SH-SY5Y (cell line): ENCODE data around the gene UBE2E1.

Experiments
- GATA2 ChIP-seq: IDR thresholded peaks from 2 replicates; pipeline ENCODE4 v1.6.1; 2011; ENCODE audit warnings: mild to moderate bottlenecking, low read depth, low read length
- GATA3 ChIP-seq: IDR thresholded peaks from 2 replicates; pipeline ENCODE4 v1.6.1; 2011; ENCODE audit warnings: low read depth, mild to moderate bottlenecking, low read length, moderate library complexity

DNA sequence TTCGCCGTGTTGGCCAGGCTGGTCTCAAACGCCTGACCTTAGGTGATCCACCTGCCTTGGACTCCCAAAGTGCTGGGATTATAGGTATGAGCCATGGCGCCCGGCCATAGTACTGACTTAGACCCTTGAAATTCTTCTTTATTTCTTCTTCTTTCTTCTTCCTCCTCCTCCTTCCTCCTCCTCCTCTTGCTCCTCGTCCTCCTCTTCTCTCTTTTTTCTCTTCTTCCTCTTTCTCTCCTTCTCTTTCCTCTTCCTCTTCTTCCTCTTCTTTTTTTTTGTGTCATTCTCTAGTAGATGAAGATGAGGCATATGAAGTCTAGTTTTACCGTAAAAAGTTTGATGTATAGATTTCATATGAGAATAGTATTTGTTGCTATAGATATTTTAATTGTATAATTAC lies 120.5 kb downstream of the UBE2E1 start:
- TF ChIP-seq GATA2 = no peak
- TF ChIP-seq GATA3 = no peak
